Keratinocyte (primary cell): ENCODE data around the gene VILL. TPM values are rescaled to one million over a fixed set of nuclear protein-coding genes. Genes with fewer than 3 reads are reported as not detected.

Source experiments
- DNase-seq: peaks from one replicate; pipeline ENCODE4 v3.0.0-alpha.2; 2011; ENCODE audit warnings: low read depth, missing footprints, low spot score
- FAIRE-seq: peaks from 2 replicates; lab custom pipeline; 2011; peaks lifted over from hg19 to GRCh38; lab: Jason Lieb, UNC
- H2AFZ ChIP-seq: 2 replicates; pipeline ENCODE4 v1.6.0; 2012; ENCODE audit warnings: low read length, control low read depth, inconsistent platforms; ENCODE audit not compliant: control insufficient read depth
- H3K27ac ChIP-seq: 2 replicates; pipeline ENCODE4 v1.5.1; 2011; ENCODE audit warnings: low read length; ENCODE audit not compliant: control insufficient read depth, insufficient read depth
- H3K27me3 ChIP-seq: 3 replicates; pipeline ENCODE4 v1.6.0; 2011; ENCODE audit warnings: low read length; ENCODE audit not compliant: control insufficient read depth, insufficient read depth; ENCODE audit errors: extremely low read depth
- H3K36me3 ChIP-seq, 2 experiments: 2 replicates in 1 of 2; 3 replicates in 1 of 2; pipeline ENCODE4 v1.5.1; 2011; ENCODE audit warnings: low read length in 2 of 2, mild to moderate bottlenecking in 1 of 2; ENCODE audit not compliant: control insufficient read depth in 2 of 2, insufficient read depth in 2 of 2; ENCODE audit errors: extremely low read depth in 1 of 2
- H3K4me1 ChIP-seq: 3 replicates; pipeline ENCODE4 v1.5.1; 2011; ENCODE audit warnings: low read length; ENCODE audit not compliant: control insufficient read depth, insufficient read depth; ENCODE audit errors: extremely low read depth
- H3K4me2 ChIP-seq: 3 replicates; pipeline ENCODE4 v1.6.0; 2011; ENCODE audit warnings: low read depth, low read length; ENCODE audit not compliant: control insufficient read depth, insufficient read depth; ENCODE audit errors: extremely low read depth
- H3K4me3 ChIP-seq, 3 experiments: fragments of 200-600 bp in 1 of 3; sonication (generic) in 1 of 3; 2 replicates in 2 of 3; 3 replicates in 1 of 3; pipeline ENCODE4 v1.5.1; 2011 to 2016; ENCODE audit warnings: low read length in 3 of 3, mild to moderate bottlenecking in 3 of 3, control low read depth in 2 of 3, inconsistent platforms in 1 of 3, low read depth in 1 of 3, mixed read lengths in 1 of 3, mixed run types in 1 of 3, moderate library complexity in 1 of 3; ENCODE audit not compliant: control insufficient read depth in 2 of 3, insufficient read depth in 2 of 3; ENCODE audit errors: extremely low read depth in 1 of 3
- H3K79me2 ChIP-seq: 2 replicates; pipeline ENCODE4 v1.6.0; 2012; ENCODE audit warnings: low read length; ENCODE audit not compliant: control insufficient read depth, insufficient read depth
- H3K9ac ChIP-seq: 3 replicates; pipeline ENCODE4 v1.6.0; 2011; ENCODE audit warnings: low read length; ENCODE audit not compliant: control insufficient read depth, insufficient read depth; ENCODE audit errors: extremely low read depth
- H3K9me1 ChIP-seq: 3 replicates; pipeline ENCODE4 v1.6.0; 2011; ENCODE audit warnings: low read length; ENCODE audit not compliant: control insufficient read depth, insufficient read depth; ENCODE audit errors: extremely low read depth
- H3K9me3 ChIP-seq: 2 replicates; pipeline ENCODE4 v1.5.1; 2012; ENCODE audit warnings: low read depth, low read length; ENCODE audit not compliant: control insufficient read depth
- H4K20me1 ChIP-seq: 3 replicates; pipeline ENCODE4 v1.6.0; 2011; ENCODE audit warnings: low read length; ENCODE audit not compliant: control insufficient read depth, insufficient read depth; ENCODE audit errors: extremely low read depth
- EZH2 ChIP-seq: IDR thresholded peaks from one replicate; pipeline ENCODE4 v1.6.1; 2012; ENCODE audit warnings: inconsistent platforms, mild to moderate bottlenecking, low read length, moderate library complexity
- dilution Hi-C: fragments of 300-500 bp; cut with MboI; formaldehyde crosslinking; loops from one replicate; pipeline ENCODE4 v1.7.0; 2020; ENCODE audit warnings: low sequenced_read_pairs; ENCODE audit not compliant: extremely low pct_ligation_motif_present
- polyA plus RNA-seq, 5 experiments: library from polyadenylated mRNA; depleted of rRNA in 3 of 5; stranded (reverse) in 3 of 5; stranded (forward) in 1 of 5; unstranded in 1 of 5; fragments of >200 nt; gene quantifications; 1 replicate in 1 of 5; 2 replicates in 3 of 5; 3 replicates in 1 of 5; pipeline versions ENCODE4 v1.2.1 to v1.2.3, GENCODE V29; 2011 to 2012; ENCODE audit warnings: missing spikeins in 2 of 5, low read depth in 1 of 5, low replicate concordance in 1 of 5
- TF ChIP-seq, protein P1 (sequence below), 3 experiments: IDR thresholded peaks in 1 of 3; conservative IDR thresholded peaks in 1 of 3; optimal IDR thresholded peaks in 1 of 3; 2 replicates in 2 of 3; 3 replicates in 1 of 3; pipeline versions ENCODE3 to v1.5.1; 2011; ENCODE audit warnings: low read length in 3 of 3, mild to moderate bottlenecking in 3 of 3, moderate library complexity in 2 of 3, control low read depth in 1 of 3, inconsistent platforms in 1 of 3; ENCODE audit not compliant: insufficient read depth in 2 of 3; ENCODE audit errors: extremely low read depth in 1 of 3

The VILL gene
- polyA plus RNA-seq, 1 donor (not counting 4 experiments of a cell fraction or from before 2014, with no cell fraction given) = 2.1 TPM

GRCh38 chr3:37942646-37943045 is 47.9 kb upstream of the VILL start:
- no peak for TF ChIP-seq EZH2
- TF ChIP-seq, protein P1, sequence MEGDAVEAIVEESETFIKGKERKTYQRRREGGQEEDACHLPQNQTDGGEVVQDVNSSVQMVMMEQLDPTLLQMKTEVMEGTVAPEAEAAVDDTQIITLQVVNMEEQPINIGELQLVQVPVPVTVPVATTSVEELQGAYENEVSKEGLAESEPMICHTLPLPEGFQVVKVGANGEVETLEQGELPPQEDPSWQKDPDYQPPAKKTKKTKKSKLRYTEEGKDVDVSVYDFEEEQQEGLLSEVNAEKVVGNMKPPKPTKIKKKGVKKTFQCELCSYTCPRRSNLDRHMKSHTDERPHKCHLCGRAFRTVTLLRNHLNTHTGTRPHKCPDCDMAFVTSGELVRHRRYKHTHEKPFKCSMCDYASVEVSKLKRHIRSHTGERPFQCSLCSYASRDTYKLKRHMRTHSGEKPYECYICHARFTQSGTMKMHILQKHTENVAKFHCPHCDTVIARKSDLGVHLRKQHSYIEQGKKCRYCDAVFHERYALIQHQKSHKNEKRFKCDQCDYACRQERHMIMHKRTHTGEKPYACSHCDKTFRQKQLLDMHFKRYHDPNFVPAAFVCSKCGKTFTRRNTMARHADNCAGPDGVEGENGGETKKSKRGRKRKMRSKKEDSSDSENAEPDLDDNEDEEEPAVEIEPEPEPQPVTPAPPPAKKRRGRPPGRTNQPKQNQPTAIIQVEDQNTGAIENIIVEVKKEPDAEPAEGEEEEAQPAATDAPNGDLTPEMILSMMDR (optimal IDR thresholded peaks at IDR 0.05 in 1 of 3, IDR thresholded peaks at IDR 0.05 in 1 of 3, conservative IDR thresholded peaks at IDR 0.05 in 1 of 3; ENCODE audit: extremely low read depth in 1 of 3, insufficient read depth in 2 of 3, low read length in 3 of 3) = no peak
- peaks cover 1 to 4% of the 10 kb centered on the region in 2 experiments for H3K36me3 ChIP-seq
- peak overlapping the region; percentile 62 for H3K4me2 ChIP-seq
- no peak overlapping the region for H3K4me3 ChIP-seq
- dilution Hi-C loops = no loop called here
- peaks cover 60% of the 10 kb centered on the region for H3K4me1 ChIP-seq
- H3K79me2 ChIP-seq = peaks cover 49% of the 10 kb centered on the region
- peak overlapping the region; percentile 27 for H3K27ac ChIP-seq
- no peaks in the 10 kb centered on the region for H3K9me3 ChIP-seq
- FAIRE-seq = no peak
- no peaks in the 10 kb centered on the region for H4K20me1 ChIP-seq
- H3K27me3 ChIP-seq = no peaks in the 10 kb centered on the region
- no peak overlapping the region for H3K9ac ChIP-seq
- no peak overlapping the region for H2AFZ ChIP-seq
- no peak for DNase-seq
- H3K9me1 ChIP-seq = no peaks in the 10 kb centered on the region

DNA sequence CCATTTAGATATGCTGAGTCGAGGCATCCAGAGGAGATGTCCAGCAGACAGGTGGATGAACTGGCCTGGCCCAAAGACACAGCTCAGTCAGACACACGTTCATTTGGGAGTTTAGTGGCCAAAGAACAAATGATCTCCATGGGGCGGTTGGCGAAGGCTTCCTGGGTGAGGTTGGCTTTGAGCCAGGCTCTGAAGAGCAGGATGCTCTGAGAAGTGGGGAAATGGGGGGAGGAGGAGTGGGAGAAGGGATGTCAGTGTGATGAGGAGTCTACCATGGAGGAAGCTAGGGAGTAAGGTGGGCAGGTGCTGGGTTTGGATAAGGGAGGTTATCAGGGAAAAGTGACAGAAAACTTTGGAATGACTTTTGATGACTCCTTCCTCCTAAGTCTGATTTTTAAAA is 47.5 kb upstream of the VILL start:
- H3K4me2 ChIP-seq = peak overlapping the region; percentile 16
- H3K36me3 ChIP-seq = peaks cover 1 to 4% of the 10 kb centered on the region in 2 experiments
- peak overlapping the region; percentile 27 for H3K27ac ChIP-seq
- H3K9me1 ChIP-seq = no peaks in the 10 kb centered on the region
- no peak overlapping the region for H2AFZ ChIP-seq
- FAIRE-seq = no peak
- H3K4me1 ChIP-seq = peaks cover 55% of the 10 kb centered on the region
- peaks cover 44% of the 10 kb centered on the region for H3K79me2 ChIP-seq
- DNase-seq = no peak
- TF ChIP-seq, protein P1 (optimal IDR thresholded peaks at IDR 0.05 in 1 of 3, IDR thresholded peaks at IDR 0.05 in 1 of 3, conservative IDR thresholded peaks at IDR 0.05 in 1 of 3; ENCODE audit: extremely low read depth in 1 of 3, insufficient read depth in 2 of 3, low read length in 3 of 3) = no peak
- TF ChIP-seq EZH2 = no peak
- no peaks in the 10 kb centered on the region for H4K20me1 ChIP-seq
- no peak overlapping the region for H3K9ac ChIP-seq
- no peak overlapping the region for H3K4me3 ChIP-seq
- no peaks in the 10 kb centered on the region for H3K27me3 ChIP-seq
- H3K9me3 ChIP-seq = no peaks in the 10 kb centered on the region
- dilution Hi-C loops = no loop called here
